Astrocyte (in vitro differentiated cells and primary cell): ENCODE results near the gene POLH. TPM values are rescaled to one million over a fixed set of nuclear protein-coding genes. Genes with fewer than 3 reads are reported as not detected.
A peak's percentile ranks its signal among the peaks of the same experiment; 100 is the strongest.

Experiments used
- DNase-seq: peaks from one replicate; pipeline ENCODE4 v3.0.0-alpha.2; 2010; ENCODE audit warnings: low read depth
- FAIRE-seq: peaks from 2 replicates; lab custom pipeline; 2011; peaks lifted over from hg19 to GRCh38; lab: Jason Lieb, UNC
- H2AFZ ChIP-seq: 2 replicates; pipeline ENCODE4 v1.6.0; 2012; ENCODE audit warnings: low read depth, low read length, inconsistent platforms
- H3K27ac ChIP-seq: 2 replicates; pipeline ENCODE4 v1.5.1; 2011; ENCODE audit warnings: low read depth, low read length, inconsistent platforms
- H3K27me3 ChIP-seq: 2 replicates; pipeline ENCODE4 v1.6.0; 2011; ENCODE audit warnings: low read length, inconsistent platforms; ENCODE audit not compliant: insufficient read depth
- H3K36me3 ChIP-seq: 2 replicates; pipeline ENCODE4 v1.5.1; 2011; ENCODE audit warnings: low read length, inconsistent platforms; ENCODE audit not compliant: insufficient read depth
- H3K4me1 ChIP-seq: 2 replicates; pipeline ENCODE4 v1.5.1; 2011; ENCODE audit warnings: low read length, inconsistent platforms; ENCODE audit not compliant: insufficient read depth
- H3K4me2 ChIP-seq: 2 replicates; pipeline ENCODE4 v1.6.0; 2012; ENCODE audit warnings: low read length, inconsistent platforms
- H3K4me3 ChIP-seq: 2 replicates; pipeline ENCODE4 v1.5.1; 2011; ENCODE audit warnings: low read depth, mild to moderate bottlenecking, low read length, inconsistent platforms; ENCODE audit not compliant: insufficient read depth
- H3K79me2 ChIP-seq: 2 replicates; pipeline ENCODE4 v1.6.0; 2012; ENCODE audit warnings: mild to moderate bottlenecking, low read length, inconsistent platforms; ENCODE audit not compliant: insufficient read depth
- H3K9ac ChIP-seq: 2 replicates; pipeline ENCODE4 v1.6.0; 2012; ENCODE audit warnings: mild to moderate bottlenecking, low read length, inconsistent platforms
- H3K9me3 ChIP-seq: 2 replicates; pipeline ENCODE4 v1.5.1; 2012; ENCODE audit warnings: low read depth, mild to moderate bottlenecking, low read length, inconsistent platforms; ENCODE audit not compliant: insufficient read depth
- H4K20me1 ChIP-seq: 2 replicates; pipeline ENCODE4 v1.6.0; 2012; ENCODE audit warnings: low read length, inconsistent platforms; ENCODE audit not compliant: insufficient read depth
- H3K27ac Mint-ChIP-seq: one replicate; pipeline ENCODE4 v1.8.0; 2021; ENCODE audit warnings: mild to moderate bottlenecking, mixed read lengths; ENCODE audit not compliant: unreplicated experiment
- H3K27me3 Mint-ChIP-seq: one replicate; pipeline ENCODE4 v1.8.0; 2021; ENCODE audit warnings: low read depth, mixed read lengths; ENCODE audit not compliant: unreplicated experiment
- H3K36me3 Mint-ChIP-seq: one replicate; pipeline ENCODE4 v1.8.0; 2021; ENCODE audit warnings: low read depth, mixed read lengths; ENCODE audit not compliant: unreplicated experiment
- H3K4me1 Mint-ChIP-seq: one replicate; pipeline ENCODE4 v1.8.0; 2021; ENCODE audit warnings: low read depth, mixed read lengths; ENCODE audit not compliant: unreplicated experiment
- H3K4me3 Mint-ChIP-seq: one replicate; pipeline ENCODE4 v1.8.0; 2021; ENCODE audit warnings: mild to moderate bottlenecking, moderate library complexity, mixed read lengths; ENCODE audit not compliant: unreplicated experiment
- H3K9me3 Mint-ChIP-seq: one replicate; pipeline ENCODE4 v1.8.0; 2021; ENCODE audit warnings: mild to moderate bottlenecking, mixed read lengths; ENCODE audit not compliant: unreplicated experiment
- CTCF ChIP-seq: IDR thresholded peaks from 2 replicates; pipeline ENCODE4 v1.5.1; 2011; ENCODE audit warnings: low read depth, mild to moderate bottlenecking, inconsistent platforms, low read length, moderate library complexity; ENCODE audit not compliant: insufficient read depth
- EZH2 ChIP-seq: IDR thresholded peaks from 2 replicates; pipeline ENCODE4 v1.6.1; 2012; ENCODE audit warnings: mild to moderate bottlenecking, low read length, inconsistent platforms; ENCODE audit not compliant: insufficient read depth
- total RNA-seq: library from RNA; stranded (reverse); gene quantifications from 2 replicates; pipeline ENCODE4 v1.2.1, GENCODE V29; 2021

POLH gene
- total RNA-seq, 1 donor from 2014 or later = 58.0 TPM

GRCh38 chr6:43578748-43579147, 2.8 kb downstream of the POLH start:
- H3K27ac Mint-ChIP-seq = peak overlapping the region; percentile 93
- H3K4me3 ChIP-seq = peak overlapping the region; percentile 23
- DNase-seq = peak; percentile 17

DNA sequence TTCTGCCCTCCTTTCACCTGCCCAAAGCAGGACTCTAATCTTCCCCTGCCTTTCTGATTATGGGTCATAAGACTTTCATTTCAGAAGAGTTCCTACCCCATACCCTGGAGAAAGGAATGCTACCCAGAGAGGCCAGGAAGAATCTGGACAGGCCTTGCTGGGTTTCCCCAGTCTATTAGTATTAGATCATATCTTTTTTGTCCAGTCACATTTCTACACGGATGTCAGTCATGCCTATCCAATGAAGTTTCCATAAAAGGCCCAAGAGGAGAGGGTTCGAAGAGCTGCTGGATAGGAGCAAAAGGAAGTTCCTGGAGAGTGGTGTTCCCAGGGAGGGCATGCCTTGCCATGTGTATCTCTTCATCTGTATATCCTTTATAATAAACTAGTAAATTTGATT, 3.2 kb downstream of the POLH start:
- H3K4me1 ChIP-seq = peaks cover 13% of the 10 kb centered on the region
- no peak overlapping the region for H2AFZ ChIP-seq
- Mint-ChIP-seq H3K4me3 (peak overlapping the region; percentile 99), H3K4me1 (peaks cover 16% of the 10 kb centered on the region), H3K27me3 (no peaks in the 10 kb centered on the region), H3K36me3 (peaks cover 11% of the 10 kb centered on the region), H3K27ac (peak overlapping the region; percentile 93), H3K9me3 (peaks cover 3% of the 10 kb centered on the region)
- no peaks in the 10 kb centered on the region for H3K27me3 ChIP-seq
- no peaks in the 10 kb centered on the region for H3K9me3 ChIP-seq
- peaks cover 72% of the 10 kb centered on the region for H3K79me2 ChIP-seq
- no peak overlapping the region for H3K4me3 ChIP-seq
- no peak overlapping the region for H3K9ac ChIP-seq
- H3K36me3 ChIP-seq = peaks cover 17% of the 10 kb centered on the region
- DNase-seq (peak; percentile 31), FAIRE-seq (no peak)
- H4K20me1 ChIP-seq = peaks cover 30% of the 10 kb centered on the region
- H3K27ac ChIP-seq = peak overlapping the region; percentile 23
- TF ChIP-seq EZH2 (no peak), CTCF (no peak)
- H3K4me2 ChIP-seq = peak overlapping the region; percentile 92

More at GRCh38 chr6:43578748-43579147, 2.8 kb downstream of the POLH start:
- peaks cover 15% of the 10 kb centered on the region for H3K4me1 Mint-ChIP-seq
- peaks cover 8% of the 10 kb centered on the region for H3K36me3 Mint-ChIP-seq
- no peaks in the 10 kb centered on the region for H3K27me3 Mint-ChIP-seq
- H3K4me3 Mint-ChIP-seq = peak overlapping the region; percentile 99
- Histone ChIP-seq H3K27me3 (no peaks in the 10 kb centered on the region), H3K79me2 (peaks cover 76% of the 10 kb centered on the region), H4K20me1 (peaks cover 30% of the 10 kb centered on the region), H3K9me3 (no peaks in the 10 kb centered on the region), H3K27ac (peak overlapping the region; percentile 23), H2AFZ (no peak overlapping the region), H3K4me2 (peak overlapping the region; percentile 92), H3K9ac (no peak overlapping the region), H3K4me1 (peaks cover 13% of the 10 kb centered on the region), H3K36me3 (peaks cover 13% of the 10 kb centered on the region)
- TF ChIP-seq CTCF (no peak), EZH2 (no peak)
- no peak for FAIRE-seq
- peaks cover 3% of the 10 kb centered on the region for H3K9me3 Mint-ChIP-seq

DNA sequence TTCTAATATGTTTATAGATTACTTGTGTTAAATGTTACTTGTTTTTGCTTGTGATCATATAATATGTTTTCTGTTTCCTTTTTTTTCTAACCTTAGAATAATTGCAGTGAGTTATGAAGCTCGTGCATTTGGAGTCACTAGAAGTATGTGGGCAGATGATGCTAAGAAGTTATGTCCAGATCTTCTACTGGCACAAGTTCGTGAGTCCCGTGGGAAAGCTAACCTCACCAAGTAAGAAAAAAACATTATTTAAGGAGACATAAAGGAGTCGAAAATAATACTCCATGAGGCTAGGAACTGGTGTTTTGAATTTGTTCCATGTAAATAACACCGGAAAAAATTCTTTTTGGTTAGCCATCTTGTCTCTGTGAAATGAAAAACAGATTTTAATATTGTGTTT, 6.9 kb downstream of the POLH start:
- no peak for TF ChIP-seq EZH2
- no peak for TF ChIP-seq CTCF
- Histone ChIP-seq H3K4me2 (no peak overlapping the region), H3K27me3 (no peaks in the 10 kb centered on the region), H4K20me1 (peaks cover 41% of the 10 kb centered on the region), H3K36me3 (peaks cover 33% of the 10 kb centered on the region), H3K4me3 (no peak overlapping the region), H3K4me1 (peaks cover 12% of the 10 kb centered on the region), H3K79me2 (peaks cover 43% of the 10 kb centered on the region), H3K9ac (no peak overlapping the region), H2AFZ (no peak overlapping the region), H3K9me3 (no peaks in the 10 kb centered on the region), H3K27ac (no peak overlapping the region)
- Mint-ChIP-seq H3K4me3 (peak overlapping the region; percentile 14), H3K9me3 (no peaks in the 10 kb centered on the region), H3K4me1 (peaks cover 25% of the 10 kb centered on the region), H3K27ac (no peak overlapping the region), H3K27me3 (no peaks in the 10 kb centered on the region), H3K36me3 (peaks cover 22% of the 10 kb centered on the region)
- no peak for FAIRE-seq
- no peak for DNase-seq
